HG02852 (cell line): ENCODE data around the gene PLXNA2.

ENCODE experiments used
- ATAC-seq: cut with Tn5 transposase; IDR thresholded peaks from one replicate; pipeline ENCODE4 v1.9.1; 2021; ENCODE audit warnings: mild to moderate bottlenecking, moderate library complexity; ENCODE audit not compliant: unreplicated experiment

Gene PLXNA2

GRCh38 chr1:208166340-208167138, 77.6 kb downstream of the PLXNA2 start:
- no peak for ATAC-seq

- ATAC-seq, result no peak
Measured at GRCh38 chr1:208165659-208166058, 78.5 kb downstream of the PLXNA2 start.

- ATAC-seq, result no peak
Measured at GRCh38 chr1:208164609-208165008, 79.6 kb downstream of the PLXNA2 start.

- no peak for ATAC-seq
Measured at GRCh38 chr1:208163539-208163938, 80.6 kb downstream of the PLXNA2 start.

GRCh38 chr1:208162903-208163302, 81.3 kb downstream of the PLXNA2 start:
- ATAC-seq, result no peak

GRCh38 chr1:208161656-208162375, 82.4 kb downstream of the PLXNA2 start:
- ATAC-seq, result no peak

- ATAC-seq, result no peak
Measured at GRCh38 chr1:208161005-208161404, 83.2 kb downstream of the PLXNA2 start.

GRCh38 chr1:208160259-208160819, 83.8 kb downstream of the PLXNA2 start:
- ATAC-seq, result no peak

GRCh38 chr1:208159555-208160258, 84.5 kb downstream of the PLXNA2 start:
- ATAC-seq, result no peak

- no peak for ATAC-seq
Measured at GRCh38 chr1:208158640-208159554, 85.3 kb downstream of the PLXNA2 start.

- ATAC-seq, result no peak
Measured at GRCh38 chr1:208157769-208158168, 86.4 kb downstream of the PLXNA2 start.

- ATAC-seq, result no peak
Measured at GRCh38 chr1:208156741-208157140, 87.4 kb downstream of the PLXNA2 start.

- ATAC-seq, result no peak
Measured at GRCh38 chr1:208156310-208156709, 87.9 kb downstream of the PLXNA2 start.

- no peak for ATAC-seq
Measured at GRCh38 chr1:208154679-208155642, 89.2 kb downstream of the PLXNA2 start.

GRCh38 chr1:208154040-208154439, 90.1 kb downstream of the PLXNA2 start:
- ATAC-seq, result no peak

GRCh38 chr1:208153386-208153785, 90.8 kb downstream of the PLXNA2 start:
- ATAC-seq, result no peak

GRCh38 chr1:208151728-208152598, 92.2 kb downstream of the PLXNA2 start:
- ATAC-seq, result no peak

GRCh38 chr1:208150833-208151458, 93.2 kb downstream of the PLXNA2 start:
- no peak for ATAC-seq
